Measurements from ENCODE around the gene TRAK1. TPM values are rescaled to one million over a fixed set of nuclear protein-coding genes. Genes with fewer than 3 reads are reported as not detected.

Gene TRAK1
- total and polyA plus RNA-seq, 2 donors (not counting 1 experiment from before 2014, with no cell fraction given): 71.3 to 129 TPM

- no peak overlapping the region for H2AFZ ChIP-seq (ENCODE audit: insufficient read depth, low read depth, low read length, poor library complexity, severe bottlenecking)
- CTCF ChIA-PET: no interaction called here
- Mint-ChIP-seq H3K27me3 (no peaks in the 10 kb centered on the region), H3K4me1 (no peaks in the 10 kb centered on the region), H3K4me3 (no peak overlapping the region), H3K9me3 (ENCODE audit: insufficient read depth) (no peaks in the 10 kb centered on the region), H3K27ac (no peak overlapping the region)
- H3K9me3 ChIP-seq (ENCODE audit: control extremely low read depth in 1 of 3, control insufficient read depth in 2 of 3, insufficient read depth in 1 of 3, low read length in 2 of 3): peaks cover 0 to 7% (median 0%) of the 10 kb centered on the region in 3 donors
- H3K27me3 ChIP-seq (replicated peaks in 1 of 4; ENCODE audit: control extremely low read depth in 1 of 4, control insufficient read depth in 3 of 4, insufficient read depth in 4 of 4, low read length in 3 of 4): no peaks in the 10 kb centered on the region
- intact Hi-C loops (cut with micrococcal nuclease): no loop called here
- H3K4me3 ChIP-seq (ENCODE audit: control extremely low read depth in 1 of 5, extremely low read depth in 1 of 5, insufficient read depth in 1 of 5, low read depth in 2 of 5, low read length in 4 of 5): no peak overlapping the region
- H4K20me1 ChIP-seq (ENCODE audit: control insufficient read depth, insufficient read depth, low read length, poor library complexity, severe bottlenecking): no peaks in the 10 kb centered on the region
- 93% methylated on average over 5 of the region's 12 CpGs for WGBS (ENCODE audit: insufficient coverage)
- H3K4me1 ChIP-seq (ENCODE audit: control insufficient read depth in 2 of 2, insufficient read depth in 2 of 2, low read length in 2 of 2): no peaks in the 10 kb centered on the region
- no peak for DNase-seq
- no peak overlapping the region for H3K9ac ChIP-seq (ENCODE audit: low read length)
- POLR2A ChIA-PET: no interaction called here
- no peak overlapping the region for H3K4me2 ChIP-seq (replicated peaks; ENCODE audit: low read depth, low read length, poor library complexity, severe bottlenecking)
- ATAC-seq (ENCODE audit: low read depth): no peak
- no peak for TF ChIP-seq CTCF (IDR thresholded peaks at IDR 0.05)
- no peak for TF ChIP-seq EZH2 (IDR thresholded peaks at IDR 0.05; ENCODE audit: borderline replicate concordance, insufficient read depth, low read depth, low read length, poor library complexity, severe bottlenecking)
- peaks cover 4 to 63% of the 10 kb centered on the region in 2 experiments for H3K36me3 ChIP-seq (replicated peaks in 1 of 2; ENCODE audit: control extremely low read depth in 1 of 2, control insufficient read depth in 1 of 2, extremely low read depth in 1 of 2, insufficient read depth in 2 of 2, low read length in 1 of 2)
- H3K27ac ChIP-seq (ENCODE audit: low read length in 2 of 2): no peak overlapping the region
- H3K79me2 ChIP-seq (ENCODE audit: control insufficient read depth, insufficient read depth, low read length): no peaks in the 10 kb centered on the region
Observed at GRCh38 chr3:42224658-42225421, 133.7 kb downstream of the TRAK1 start.

All from B cell (primary cell).